ENCODE data around the gene AAK1. TPM values are rescaled to one million over a fixed set of nuclear protein-coding genes. Genes with fewer than 3 reads are reported as not detected.

The AAK1 gene
- total and polyA plus RNA-seq, 4 experiments from 2014 or later, result 27.6 to 225 (median 175) TPM

DNA sequence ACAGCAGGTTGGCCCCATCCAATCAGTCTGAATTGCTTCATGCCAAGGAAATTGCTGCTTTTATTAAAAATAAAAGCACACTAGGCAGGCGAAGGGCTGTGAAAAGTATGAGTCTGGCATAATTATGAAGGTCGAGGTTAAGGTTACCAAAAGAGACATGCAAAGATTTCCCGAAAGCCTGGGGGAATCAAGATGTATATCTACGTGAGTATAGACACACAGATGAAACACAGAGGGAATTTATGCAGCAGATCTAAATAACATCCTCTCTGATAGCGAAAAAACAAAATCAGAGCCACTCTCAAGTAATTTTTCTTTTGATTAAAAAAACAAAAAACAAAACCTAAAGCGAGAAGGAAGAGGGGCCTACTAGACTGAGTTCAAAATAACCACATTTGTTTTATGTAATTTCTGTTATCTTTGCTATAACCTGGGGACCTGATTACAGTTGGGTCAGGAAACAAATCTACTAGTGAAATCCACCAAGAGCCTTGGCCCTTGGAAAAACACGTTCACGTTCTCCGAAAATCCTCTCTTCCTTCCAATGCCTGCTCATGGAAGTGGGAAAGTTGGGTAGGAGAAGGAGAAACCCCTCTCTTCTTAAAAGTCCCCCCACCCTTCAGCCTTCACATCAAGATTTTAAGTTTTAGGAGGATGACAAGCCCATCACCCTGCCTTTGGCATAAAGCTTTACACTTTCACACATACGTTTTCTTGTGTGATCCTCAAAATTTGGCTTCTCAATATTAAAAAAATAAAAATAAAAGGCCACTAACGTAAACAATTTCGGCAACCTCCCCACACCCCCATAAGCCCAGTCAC is 1.4 kb downstream of the AAK1 start:
- ChIA-PET CTCF (ENCODE audit: partially characterized antibody) (interaction anchor here (1.1 to 9.1 kb wide), 5 partner anchors 8 to 83 kb away, joined by 3 to 79 read pairs (median 3); no protein-coding TSS in a partner anchor), POLR2A (ENCODE audit: partially characterized antibody) (interaction anchor here (1.0 to 9.5 kb wide), 15 partner anchors 8 to 204 kb away, joined by 3 to 217 read pairs (median 9); partner anchors contain the start of gene NFU1)
- Histone ChIP-seq H3K4me1 (ENCODE audit: insufficient read depth, low read length) (peaks cover 70% of the 10 kb centered on the region), H3K9me3 (ENCODE audit: control insufficient read depth in 1 of 2, low read length in 2 of 2) (no peaks in the 10 kb centered on the region), H3K27me3 (ENCODE audit: insufficient read depth, low read length) (no peaks in the 10 kb centered on the region), H3K27ac (ENCODE audit: low read depth, low read length) (peak overlapping the region; percentile 80), H3K4me3 (ENCODE audit: low read length in 2 of 2) (peak overlapping the region; percentile 91 to 95), H3K36me3 (ENCODE audit: insufficient read depth, low read length) (peaks cover 14% of the 10 kb centered on the region)
- intact Hi-C loops (cut with micrococcal nuclease), result loop anchor here (1.0 to 10.0 kb wide), 2 partner anchors 72 to 257 kb away; partner anchors contain the start of gene GFPT1
- DNase-seq, result peak in 4 of 5 donors; percentile 33 to 44 (median 37)
- Mint-ChIP-seq H3K4me1 (peaks cover 62 to 77% (median 70%) of the 10 kb centered on the region in 4 donors), H3K27me3 (no peaks in the 10 kb centered on the region), H3K36me3 (peaks cover 40 to 64% of the 10 kb centered on the region in 2 donors), H3K4me3 (peak overlapping the region; percentile 92 to 99 (median 98)), H3K9me3 (no peaks in the 10 kb centered on the region), H3K27ac (peak overlapping the region; percentile 94 to 99 (median 97))

DNA sequence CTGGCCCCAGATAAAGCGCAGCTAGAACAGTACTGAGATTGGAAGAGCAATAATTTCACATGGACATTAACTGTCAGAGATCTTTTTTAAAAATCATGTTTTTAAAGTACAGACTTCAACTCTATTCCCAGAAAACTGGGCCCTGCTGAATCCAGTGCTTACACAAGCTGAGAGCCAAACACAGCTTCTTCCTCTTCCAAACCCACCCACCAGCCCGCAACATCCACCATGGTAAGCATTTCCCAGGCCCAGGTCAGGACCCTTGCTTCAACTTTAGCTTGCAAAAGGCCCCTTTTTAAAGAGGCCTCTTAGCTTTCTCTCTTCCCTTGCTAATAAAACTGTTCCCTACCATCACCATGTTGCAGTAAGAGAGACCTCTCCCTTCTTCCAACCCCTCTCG is 2.1 kb downstream of the AAK1 start:
- peaks cover 15% of the 10 kb centered on the region for H3K36me3 ChIP-seq (ENCODE audit: insufficient read depth, low read length)
- Mint-ChIP-seq H3K27ac (peak overlapping the region; percentile 94 to 99 (median 97)), H3K36me3 (peaks cover 42 to 66% of the 10 kb centered on the region in 2 donors), H3K27me3 (no peaks in the 10 kb centered on the region), H3K4me3 (peak overlapping the region; percentile 92 to 99 (median 98)), H3K4me1 (peaks cover 58 to 75% (median 69%) of the 10 kb centered on the region in 4 donors), H3K9me3 (no peaks in the 10 kb centered on the region)
- intact Hi-C loops (cut with micrococcal nuclease), result loop anchor here (10.0 kb wide), 1 partner anchor 257 kb away; the partner anchor contains the start of gene GFPT1
- no peak for DNase-seq
- H3K27me3 ChIP-seq (ENCODE audit: insufficient read depth, low read length), result no peaks in the 10 kb centered on the region
- H3K4me1 ChIP-seq (ENCODE audit: insufficient read depth, low read length), result peaks cover 70% of the 10 kb centered on the region
- CTCF ChIA-PET (ENCODE audit: partially characterized antibody), result interaction anchor here (0.6 to 9.1 kb wide), 7 partner anchors 9 to 83 kb away, joined by 3 to 79 read pairs (median 3); no protein-coding TSS in a partner anchor
- H3K9me3 ChIP-seq (ENCODE audit: control insufficient read depth in 1 of 2, low read length in 2 of 2), result no peaks in the 10 kb centered on the region
- peak overlapping the region; percentile 91 to 95 for H3K4me3 ChIP-seq (ENCODE audit: low read length in 2 of 2)
- POLR2A ChIA-PET (ENCODE audit: partially characterized antibody), result interaction anchor here (0.8 to 9.5 kb wide), 18 partner anchors 8 to 204 kb away, joined by 3 to 217 read pairs (median 5); partner anchors contain the start of gene NFU1
- peak overlapping the region; percentile 80 for H3K27ac ChIP-seq (ENCODE audit: low read depth, low read length)

DNA sequence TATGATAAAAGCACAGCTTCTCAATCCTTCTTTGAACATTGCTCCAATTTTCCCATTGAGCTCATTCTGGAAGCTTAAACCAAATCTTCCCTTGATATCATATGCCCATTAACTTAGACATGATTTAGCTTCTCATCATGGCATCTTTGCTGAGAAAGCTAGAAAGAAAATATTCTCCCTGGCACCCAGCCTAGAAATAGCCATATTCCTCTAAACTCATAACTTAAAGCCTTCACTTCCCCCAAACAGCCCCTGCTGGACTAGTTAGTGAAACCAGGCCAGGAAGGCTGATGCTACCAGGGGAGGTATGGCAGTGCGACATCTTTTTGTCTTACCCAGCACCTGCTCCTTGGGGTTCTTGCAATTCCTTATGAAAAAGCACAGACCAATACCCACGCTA is 4.3 kb downstream of the AAK1 start:
- H3K4me1 Mint-ChIP-seq, result peaks cover 54 to 74% (median 62%) of the 10 kb centered on the region in 4 donors
- no peaks in the 10 kb centered on the region for H3K27me3 ChIP-seq (ENCODE audit: insufficient read depth, low read length)
- peaks cover 51 to 69% of the 10 kb centered on the region in 2 donors for H3K36me3 Mint-ChIP-seq
- H3K27ac Mint-ChIP-seq, result peak overlapping the region; percentile 85 to 99 (median 97)
- H3K27me3 Mint-ChIP-seq, result no peaks in the 10 kb centered on the region
- no peaks in the 10 kb centered on the region for H3K9me3 Mint-ChIP-seq
- ChIA-PET CTCF (ENCODE audit: partially characterized antibody) (interaction anchor here (0.7 to 9.1 kb wide), 9 partner anchors 11 to 182 kb away, joined by 3 to 79 read pairs (median 5); no protein-coding TSS in a partner anchor), POLR2A (ENCODE audit: partially characterized antibody) (interaction anchor here (0.5 to 9.5 kb wide), 7 partner anchors 11 to 135 kb away, joined by 3 to 217 read pairs (median 7); no protein-coding TSS in a partner anchor)
- peaks cover 15% of the 10 kb centered on the region for H3K36me3 ChIP-seq (ENCODE audit: insufficient read depth, low read length)
- no peaks in the 10 kb centered on the region for H3K9me3 ChIP-seq (ENCODE audit: control insufficient read depth in 1 of 2, low read length in 2 of 2)
- intact Hi-C loops (cut with micrococcal nuclease), result no loop called here
- peak overlapping the region; percentile 92 to 99 (median 98) for H3K4me3 Mint-ChIP-seq
- H3K4me3 ChIP-seq (ENCODE audit: low read length in 2 of 2), result peak overlapping the region; percentile 91 to 95
- H3K4me1 ChIP-seq (ENCODE audit: insufficient read depth, low read length), result peaks cover 71% of the 10 kb centered on the region
- DNase-seq, result no peak
- H3K27ac ChIP-seq (ENCODE audit: low read depth, low read length), result peak overlapping the region; percentile 80

DNA sequence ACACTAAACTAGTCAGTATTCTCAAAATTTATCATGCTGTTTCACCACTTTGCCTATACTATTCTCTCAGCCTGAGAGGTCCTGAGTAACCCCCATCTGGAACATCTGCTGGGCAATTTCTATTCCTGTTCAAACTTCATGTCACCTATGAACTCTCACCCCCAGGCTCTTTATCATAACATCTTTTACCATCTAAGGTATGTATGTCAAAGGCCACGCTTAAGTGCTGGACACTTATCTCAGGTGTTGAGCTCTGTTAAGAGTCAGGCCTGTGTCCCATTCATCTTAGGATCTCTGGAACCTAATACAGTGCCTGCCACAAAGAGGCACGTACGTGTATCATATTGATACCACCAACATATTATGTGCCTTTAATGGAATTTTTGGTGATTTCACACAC is 4.9 kb downstream of the AAK1 start:
- no peaks in the 10 kb centered on the region for H3K9me3 ChIP-seq (ENCODE audit: control insufficient read depth in 1 of 2, low read length in 2 of 2)
- Mint-ChIP-seq H3K4me3 (peak overlapping the region; percentile 43 to 99 (median 96)), H3K36me3 (peaks cover 52 to 67% of the 10 kb centered on the region in 2 donors), H3K9me3 (no peaks in the 10 kb centered on the region), H3K4me1 (peaks cover 57 to 76% (median 65%) of the 10 kb centered on the region in 4 donors), H3K27me3 (no peaks in the 10 kb centered on the region), H3K27ac (peak overlapping the region; percentile 44 to 99 (median 85))
- peaks cover 77% of the 10 kb centered on the region for H3K4me1 ChIP-seq (ENCODE audit: insufficient read depth, low read length)
- no peak overlapping the region for H3K4me3 ChIP-seq (ENCODE audit: low read length in 2 of 2)
- intact Hi-C loops (cut with micrococcal nuclease), result no loop called here
- H3K36me3 ChIP-seq (ENCODE audit: insufficient read depth, low read length), result peaks cover 15% of the 10 kb centered on the region
- CTCF ChIA-PET (ENCODE audit: partially characterized antibody), result interaction anchor here (0.7 to 9.1 kb wide), 8 partner anchors 11 to 182 kb away, joined by 3 to 79 read pairs (median 5); no protein-coding TSS in a partner anchor
- H3K27ac ChIP-seq (ENCODE audit: low read depth, low read length), result peak overlapping the region; percentile 80
- no peak for DNase-seq
- POLR2A ChIA-PET (ENCODE audit: partially characterized antibody), result interaction anchor here (1.7 to 9.5 kb wide), 4 partner anchors 10 to 58 kb away, joined by 6 to 217 read pairs (median 9); no protein-coding TSS in a partner anchor
- H3K27me3 ChIP-seq (ENCODE audit: insufficient read depth, low read length), result no peaks in the 10 kb centered on the region

DNA sequence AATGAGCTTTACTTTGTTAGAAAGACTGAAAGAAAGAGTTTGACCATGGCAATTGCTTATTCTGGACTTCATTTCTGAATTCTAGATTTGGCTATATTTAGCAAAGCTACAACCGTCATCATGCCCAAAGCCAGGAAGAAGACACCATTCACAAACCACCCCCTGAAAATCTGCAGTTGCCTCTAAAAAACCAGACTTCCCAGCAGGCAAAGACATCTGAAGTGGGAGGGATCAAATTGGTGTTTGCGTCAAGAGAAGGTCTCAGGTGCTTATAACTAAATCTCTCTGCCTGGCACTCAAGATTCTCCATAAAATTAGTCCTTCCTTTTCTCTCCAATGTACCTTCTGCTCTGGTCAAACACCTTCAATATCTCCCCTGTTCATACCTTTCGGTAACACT is 5.6 kb downstream of the AAK1 start:
- intact Hi-C loops (cut with micrococcal nuclease), result no loop called here
- Histone ChIP-seq H3K27me3 (ENCODE audit: insufficient read depth, low read length) (no peaks in the 10 kb centered on the region), H3K36me3 (ENCODE audit: insufficient read depth, low read length) (peaks cover 15% of the 10 kb centered on the region), H3K4me3 (ENCODE audit: low read length in 2 of 2) (no peak overlapping the region), H3K9me3 (ENCODE audit: control insufficient read depth in 1 of 2, low read length in 2 of 2) (no peaks in the 10 kb centered on the region), H3K27ac (ENCODE audit: low read depth, low read length) (no peak overlapping the region), H3K4me1 (ENCODE audit: insufficient read depth, low read length) (peaks cover 81% of the 10 kb centered on the region)
- Mint-ChIP-seq H3K27me3 (no peaks in the 10 kb centered on the region), H3K36me3 (peaks cover 52 to 67% of the 10 kb centered on the region in 2 donors), H3K4me3 (peak overlapping the region; percentile 43 to 99 (median 96)), H3K4me1 (peaks cover 57 to 82% (median 67%) of the 10 kb centered on the region in 4 donors), H3K27ac (peak overlapping the region; percentile 76 to 99 (median 85)), H3K9me3 (no peaks in the 10 kb centered on the region)
- ChIA-PET POLR2A (ENCODE audit: partially characterized antibody) (interaction anchor here (1.0 to 9.5 kb wide), 7 partner anchors 9 to 201 kb away, joined by 3 to 217 read pairs (median 6); partner anchors contain the start of gene NFU1), CTCF (ENCODE audit: partially characterized antibody) (interaction anchor here (0.7 to 9.1 kb wide), 4 partner anchors 10 to 87 kb away, joined by 3 to 79 read pairs (median 14); no protein-coding TSS in a partner anchor)
- DNase-seq, result no peak

DNA sequence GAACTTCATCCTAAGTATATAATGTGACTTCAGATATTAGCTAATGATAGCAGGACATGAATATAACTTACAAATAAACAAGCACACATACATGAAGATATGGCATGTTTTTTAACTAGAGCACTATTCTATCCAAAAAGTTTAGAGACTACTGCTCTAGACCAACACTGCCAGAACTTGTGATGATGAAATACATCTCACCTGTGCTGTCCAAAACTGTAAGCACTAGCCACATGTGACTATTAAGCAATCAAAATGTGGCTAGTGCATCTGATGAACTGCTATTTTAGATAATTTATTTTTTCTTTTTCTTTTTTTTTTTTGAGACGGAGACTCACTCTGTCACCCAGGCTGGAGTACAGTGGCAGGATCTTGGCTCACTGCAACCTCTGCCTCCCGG is 7.1 kb downstream of the AAK1 start:
- intact Hi-C loops (cut with micrococcal nuclease), result no loop called here
- peaks cover 91% of the 10 kb centered on the region for H3K4me1 ChIP-seq (ENCODE audit: insufficient read depth, low read length)
- POLR2A ChIA-PET (ENCODE audit: partially characterized antibody), result interaction anchor here (1.7 to 4.8 kb wide), 3 partner anchors 8 to 19 kb away, joined by 9 to 36 read pairs (median 11); partner anchors contain the start of gene AAK1
- no peaks in the 10 kb centered on the region for H3K9me3 ChIP-seq (ENCODE audit: control insufficient read depth in 1 of 2, low read length in 2 of 2)
- Mint-ChIP-seq H3K4me1 (peaks cover 65 to 77% (median 69%) of the 10 kb centered on the region in 4 donors), H3K4me3 (peak overlapping the region in 1 of 8 donors; percentile 34), H3K9me3 (no peaks in the 10 kb centered on the region), H3K27ac (peak overlapping the region in 2 of 7 donors; percentile 73 to 99), H3K36me3 (peaks cover 54 to 65% of the 10 kb centered on the region in 2 donors), H3K27me3 (no peaks in the 10 kb centered on the region)
- H3K4me3 ChIP-seq (ENCODE audit: low read length in 2 of 2), result no peak overlapping the region
- H3K27me3 ChIP-seq (ENCODE audit: insufficient read depth, low read length), result no peaks in the 10 kb centered on the region
- DNase-seq, result no peak
- H3K27ac ChIP-seq (ENCODE audit: low read depth, low read length), result no peak overlapping the region
- CTCF ChIA-PET (ENCODE audit: partially characterized antibody), result interaction anchor here (0.5 to 9.1 kb wide), 4 partner anchors 8 to 88 kb away, joined by 3 to 79 read pairs (median 14); no protein-coding TSS in a partner anchor
- peaks cover 15% of the 10 kb centered on the region for H3K36me3 ChIP-seq (ENCODE audit: insufficient read depth, low read length)
